Measurements from ENCODE around the gene KRTAP5-3.
A peak's percentile ranks its signal among the peaks of the same experiment; 100 is the strongest.

The KRTAP5-3 gene

DNA sequence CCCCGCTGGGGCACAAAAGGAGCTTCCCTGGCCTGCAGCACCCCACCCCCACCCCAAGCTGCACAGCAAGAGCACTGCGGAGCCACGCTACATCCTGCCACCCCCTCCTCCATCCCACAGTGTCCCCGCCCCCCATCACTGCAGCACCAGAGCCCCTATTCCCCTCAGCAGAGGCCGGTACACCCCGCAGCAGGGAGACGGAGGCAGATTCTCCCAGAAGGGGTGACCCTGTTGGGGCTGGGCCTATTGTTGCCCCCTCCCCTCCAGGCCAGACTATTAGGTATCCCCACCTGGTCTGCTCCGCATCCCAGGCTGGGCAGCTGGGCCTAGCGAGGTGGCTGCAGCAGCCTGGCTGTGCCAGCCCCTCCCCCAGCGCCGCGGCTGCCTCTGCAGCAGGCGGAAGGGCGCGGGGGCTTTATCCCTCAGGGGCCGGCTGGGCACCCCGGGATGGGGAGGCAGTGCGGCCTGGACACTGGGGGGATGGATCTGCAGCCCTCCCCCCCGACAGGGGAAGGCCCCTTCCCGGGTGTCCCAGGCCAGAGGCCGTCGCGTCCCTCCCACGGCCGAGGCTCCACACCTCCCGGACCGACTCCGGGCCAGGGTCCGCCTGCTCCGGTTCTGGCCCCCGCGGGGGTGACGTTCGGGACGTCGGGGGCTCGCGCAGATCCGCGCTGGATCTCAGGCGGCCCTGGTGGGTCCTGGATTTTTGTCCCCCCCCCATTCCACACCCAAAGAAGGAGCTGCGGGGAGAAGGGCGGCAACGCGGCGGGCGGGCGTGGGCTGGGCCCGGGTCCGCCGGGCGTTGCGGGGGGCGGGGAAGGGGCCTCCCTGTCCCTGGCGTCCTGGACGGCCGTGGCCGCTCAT, 37.1 kb downstream of the KRTAP5-3 start:
- H3K27ac ChIP-seq (ENCODE audit: insufficient read depth, low read depth, low read length, poor library complexity, severe bottlenecking): no peak overlapping the region
- H3K4me1 ChIP-seq (ENCODE audit: control insufficient read depth, insufficient read depth, low read length): peaks cover 18% of the 10 kb centered on the region
- no peaks in the 10 kb centered on the region for H3K36me3 ChIP-seq (ENCODE audit: control insufficient read depth, insufficient read depth, low read length)
- H3K9me3 ChIP-seq (ENCODE audit: control insufficient read depth, low read length): no peaks in the 10 kb centered on the region
- peaks cover 71% of the 10 kb centered on the region for H3K27me3 ChIP-seq (ENCODE audit: control insufficient read depth, insufficient read depth, low read length, poor library complexity, severe bottlenecking)
- WGBS, 2 experiments: 3% methylated on average over 58 of the region's 58 CpGs
- peak overlapping the region; percentile 27 for H3K4me3 ChIP-seq (ENCODE audit: insufficient read depth, low read depth, low read length)

DNA sequence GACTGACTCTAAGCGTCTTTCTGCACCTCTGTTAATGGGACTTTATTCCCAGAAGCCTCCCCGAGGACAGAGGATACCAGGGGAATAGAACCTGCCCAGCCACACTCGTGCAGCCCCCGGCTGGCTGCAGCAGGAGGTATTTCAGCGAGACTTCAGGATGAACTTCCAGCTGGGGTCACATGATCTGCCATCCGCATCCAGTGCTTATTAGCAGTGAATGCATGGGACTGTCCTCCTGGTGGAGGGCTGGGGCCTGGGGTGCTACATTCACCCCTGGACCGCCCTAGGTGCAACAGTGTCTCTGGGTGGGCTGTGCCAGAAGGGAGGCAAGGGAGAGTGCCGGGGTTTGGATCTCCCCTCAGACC, 37.8 kb downstream of the KRTAP5-3 start:
- Histone ChIP-seq H3K4me3 (ENCODE audit: insufficient read depth, low read depth, low read length) (no peak overlapping the region), H3K36me3 (ENCODE audit: control insufficient read depth, insufficient read depth, low read length) (no peaks in the 10 kb centered on the region), H3K9me3 (ENCODE audit: control insufficient read depth, low read length) (no peaks in the 10 kb centered on the region), H3K4me1 (ENCODE audit: control insufficient read depth, insufficient read depth, low read length) (peaks cover 18% of the 10 kb centered on the region), H3K27me3 (ENCODE audit: control insufficient read depth, insufficient read depth, low read length, poor library complexity, severe bottlenecking) (peaks cover 67% of the 10 kb centered on the region), H3K27ac (ENCODE audit: insufficient read depth, low read depth, low read length, poor library complexity, severe bottlenecking) (no peak overlapping the region)
- 62 to 64% methylated on average over 8 of the region's 8 CpGs for WGBS, 2 experiments

DNA sequence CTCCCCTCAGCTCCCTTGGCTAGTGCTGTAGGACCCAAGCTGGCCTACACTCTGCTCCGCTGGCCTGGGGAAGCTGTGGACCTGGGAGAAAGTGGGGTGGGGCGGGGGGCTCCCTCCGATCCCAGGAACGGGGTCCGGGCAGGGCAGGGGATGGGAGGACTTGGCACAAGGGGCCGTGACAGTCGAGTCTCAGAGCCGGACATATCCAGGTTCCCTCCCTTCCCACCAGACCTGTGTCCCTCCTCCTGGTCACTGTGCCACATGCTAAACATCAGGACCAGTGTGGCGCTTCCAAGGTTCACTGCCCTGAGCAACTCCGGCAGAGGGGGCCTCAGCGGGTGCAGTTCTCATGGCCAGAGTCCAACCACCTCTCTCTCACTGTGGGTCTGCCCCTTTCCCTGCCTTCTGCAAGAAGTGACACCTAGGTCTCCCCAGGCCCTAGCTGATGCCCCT, 38.2 kb downstream of the KRTAP5-3 start:
- no peaks in the 10 kb centered on the region for H3K9me3 ChIP-seq (ENCODE audit: control insufficient read depth, low read length)
- peaks cover 62% of the 10 kb centered on the region for H3K27me3 ChIP-seq (ENCODE audit: control insufficient read depth, insufficient read depth, low read length, poor library complexity, severe bottlenecking)
- no peak overlapping the region for H3K27ac ChIP-seq (ENCODE audit: insufficient read depth, low read depth, low read length, poor library complexity, severe bottlenecking)
- H3K4me1 ChIP-seq (ENCODE audit: control insufficient read depth, insufficient read depth, low read length): peaks cover 18% of the 10 kb centered on the region
- WGBS, 2 experiments: 86 to 87% methylated on average over 11 of the region's 11 CpGs
- H3K4me3 ChIP-seq (ENCODE audit: insufficient read depth, low read depth, low read length): no peak overlapping the region
- H3K36me3 ChIP-seq (ENCODE audit: control insufficient read depth, insufficient read depth, low read length): no peaks in the 10 kb centered on the region

DNA sequence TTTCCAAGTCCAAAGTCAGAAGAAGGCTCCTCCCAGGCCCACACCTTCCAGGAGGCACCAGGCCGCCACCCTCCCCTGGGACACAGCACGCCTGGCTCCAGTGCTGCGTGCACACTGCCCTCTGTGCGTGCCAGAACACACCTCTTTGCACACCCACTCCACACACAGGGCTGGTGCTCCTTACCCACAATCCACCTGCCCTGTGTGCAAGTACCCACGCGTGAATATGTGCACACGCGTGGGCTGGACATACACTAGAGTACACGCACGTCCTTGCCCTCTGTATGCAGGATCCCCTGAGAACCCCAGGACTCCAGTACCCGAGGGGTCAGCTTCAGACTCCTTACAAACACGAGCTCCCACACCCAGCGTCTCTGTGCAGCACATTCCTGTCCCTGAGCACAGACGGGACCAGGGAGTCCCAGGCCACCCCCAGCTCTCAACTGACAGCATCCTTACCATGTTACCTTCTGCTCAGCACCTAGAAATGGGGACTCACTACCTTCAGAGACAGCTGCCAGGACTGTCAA, 38.9 kb downstream of the KRTAP5-3 start:
- Histone ChIP-seq H3K4me3 (ENCODE audit: insufficient read depth, low read depth, low read length) (no peak overlapping the region), H3K4me1 (ENCODE audit: control insufficient read depth, insufficient read depth, low read length) (peaks cover 21% of the 10 kb centered on the region), H3K36me3 (ENCODE audit: control insufficient read depth, insufficient read depth, low read length) (no peaks in the 10 kb centered on the region), H3K9me3 (ENCODE audit: control insufficient read depth, low read length) (no peaks in the 10 kb centered on the region), H3K27ac (ENCODE audit: insufficient read depth, low read depth, low read length, poor library complexity, severe bottlenecking) (no peak overlapping the region), H3K27me3 (ENCODE audit: control insufficient read depth, insufficient read depth, low read length, poor library complexity, severe bottlenecking) (peaks cover 55% of the 10 kb centered on the region)
- 86 to 87% methylated on average over 14 of the region's 14 CpGs for WGBS, 2 experiments

DNA sequence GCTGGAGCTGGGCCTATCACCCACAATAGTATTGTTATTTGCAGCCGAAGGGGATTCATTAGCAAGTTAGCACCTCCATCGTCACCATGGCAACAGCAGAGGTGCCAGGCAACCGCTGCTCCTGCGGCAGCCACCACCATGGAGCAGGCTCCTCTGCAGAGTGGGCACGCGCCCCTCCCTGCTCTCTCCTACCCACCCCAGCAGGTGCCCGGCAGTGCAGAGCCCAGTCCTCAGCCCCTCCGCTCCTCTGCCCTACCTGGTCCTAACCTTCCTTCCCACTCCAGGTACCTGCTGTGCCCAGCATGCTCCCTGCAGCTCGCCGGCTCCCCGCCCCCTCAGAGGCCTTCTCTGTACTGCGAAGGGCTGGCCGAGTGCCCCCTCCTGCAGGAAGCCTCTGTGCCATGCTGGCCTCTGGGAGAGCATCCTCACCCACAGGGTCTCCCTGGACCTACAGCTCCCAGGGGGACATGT, 39.8 kb downstream of the KRTAP5-3 start:
- H3K4me3 ChIP-seq (ENCODE audit: insufficient read depth, low read depth, low read length): no peak overlapping the region
- H3K9me3 ChIP-seq (ENCODE audit: control insufficient read depth, low read length): no peaks in the 10 kb centered on the region
- no peaks in the 10 kb centered on the region for H3K36me3 ChIP-seq (ENCODE audit: control insufficient read depth, insufficient read depth, low read length)
- peaks cover 47% of the 10 kb centered on the region for H3K27me3 ChIP-seq (ENCODE audit: control insufficient read depth, insufficient read depth, low read length, poor library complexity, severe bottlenecking)
- peaks cover 19% of the 10 kb centered on the region for H3K4me1 ChIP-seq (ENCODE audit: control insufficient read depth, insufficient read depth, low read length)
- 15% methylated on average over 13 of the region's 13 CpGs for WGBS, 2 experiments
- no peak overlapping the region for H3K27ac ChIP-seq (ENCODE audit: insufficient read depth, low read depth, low read length, poor library complexity, severe bottlenecking)

DNA sequence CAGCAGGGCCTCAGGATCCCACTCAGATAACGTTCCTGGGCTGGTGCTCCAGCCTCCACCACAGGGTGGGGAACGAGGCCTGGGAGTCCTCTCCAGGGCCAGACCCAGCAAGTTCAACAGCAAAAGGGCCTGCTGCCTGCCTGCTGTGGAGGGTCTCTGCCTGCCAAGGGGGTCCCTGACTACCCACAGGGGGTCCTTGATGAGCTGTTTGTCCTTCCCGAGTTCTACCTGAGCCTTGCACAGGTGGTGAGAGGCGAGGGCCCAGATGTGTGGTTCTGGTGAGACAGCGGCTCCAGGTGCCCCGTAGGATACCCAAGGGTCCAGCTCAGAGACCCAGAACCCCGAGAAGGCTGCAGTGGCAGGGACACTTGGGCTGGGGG, 40.6 kb downstream of the KRTAP5-3 start:
- no peaks in the 10 kb centered on the region for H3K9me3 ChIP-seq (ENCODE audit: control insufficient read depth, low read length)
- H3K4me1 ChIP-seq (ENCODE audit: control insufficient read depth, insufficient read depth, low read length): peaks cover 15% of the 10 kb centered on the region
- 88% methylated on average over 7 of the region's 7 CpGs for WGBS, 2 experiments
- no peaks in the 10 kb centered on the region for H3K36me3 ChIP-seq (ENCODE audit: control insufficient read depth, insufficient read depth, low read length)
- no peak overlapping the region for H3K27ac ChIP-seq (ENCODE audit: insufficient read depth, low read depth, low read length, poor library complexity, severe bottlenecking)
- no peak overlapping the region for H3K4me3 ChIP-seq (ENCODE audit: insufficient read depth, low read depth, low read length)
- H3K27me3 ChIP-seq (ENCODE audit: control insufficient read depth, insufficient read depth, low read length, poor library complexity, severe bottlenecking): peaks cover 39% of the 10 kb centered on the region

DNA sequence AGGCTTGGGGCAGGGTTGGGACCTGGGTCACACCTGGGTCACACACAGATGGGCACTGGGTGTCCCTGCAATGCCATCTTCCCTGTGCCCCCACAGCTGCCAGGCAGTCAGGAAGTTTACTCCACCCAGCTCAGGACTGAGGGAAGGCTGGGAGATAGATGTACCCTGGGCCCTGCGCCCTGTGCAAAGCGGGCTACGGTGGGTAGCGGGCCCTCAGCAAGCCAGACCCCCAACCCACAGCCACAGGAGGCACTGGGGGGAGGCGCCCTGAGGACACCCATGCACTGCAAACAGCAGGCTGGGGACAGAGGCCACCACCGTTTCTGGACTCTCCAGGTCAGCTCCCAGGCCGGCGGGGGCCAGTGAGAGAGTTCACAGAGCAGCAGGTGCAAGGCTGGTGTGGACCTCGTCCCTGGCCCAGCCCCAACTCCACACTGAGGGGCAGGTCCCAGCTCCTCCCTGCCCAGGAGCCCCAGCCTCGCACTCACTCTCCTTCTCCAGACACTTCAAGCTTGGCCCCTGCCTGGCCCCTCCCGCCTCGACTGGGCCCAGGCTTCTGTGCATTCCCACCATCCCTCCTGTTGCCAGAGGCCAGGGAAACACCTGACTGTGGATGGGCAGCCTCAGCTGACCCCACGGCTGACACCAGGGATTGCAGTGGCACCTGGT, 41.1 kb downstream of the KRTAP5-3 start:
- 87% methylated on average over 13 of the region's 13 CpGs for WGBS, 2 experiments
- Histone ChIP-seq H3K4me3 (ENCODE audit: insufficient read depth, low read depth, low read length) (no peak overlapping the region), H3K27ac (ENCODE audit: insufficient read depth, low read depth, low read length, poor library complexity, severe bottlenecking) (no peak overlapping the region), H3K9me3 (ENCODE audit: control insufficient read depth, low read length) (no peaks in the 10 kb centered on the region), H3K36me3 (ENCODE audit: control insufficient read depth, insufficient read depth, low read length) (no peaks in the 10 kb centered on the region), H3K4me1 (ENCODE audit: control insufficient read depth, insufficient read depth, low read length) (peaks cover 12% of the 10 kb centered on the region), H3K27me3 (ENCODE audit: control insufficient read depth, insufficient read depth, low read length, poor library complexity, severe bottlenecking) (peaks cover 34% of the 10 kb centered on the region)

DNA sequence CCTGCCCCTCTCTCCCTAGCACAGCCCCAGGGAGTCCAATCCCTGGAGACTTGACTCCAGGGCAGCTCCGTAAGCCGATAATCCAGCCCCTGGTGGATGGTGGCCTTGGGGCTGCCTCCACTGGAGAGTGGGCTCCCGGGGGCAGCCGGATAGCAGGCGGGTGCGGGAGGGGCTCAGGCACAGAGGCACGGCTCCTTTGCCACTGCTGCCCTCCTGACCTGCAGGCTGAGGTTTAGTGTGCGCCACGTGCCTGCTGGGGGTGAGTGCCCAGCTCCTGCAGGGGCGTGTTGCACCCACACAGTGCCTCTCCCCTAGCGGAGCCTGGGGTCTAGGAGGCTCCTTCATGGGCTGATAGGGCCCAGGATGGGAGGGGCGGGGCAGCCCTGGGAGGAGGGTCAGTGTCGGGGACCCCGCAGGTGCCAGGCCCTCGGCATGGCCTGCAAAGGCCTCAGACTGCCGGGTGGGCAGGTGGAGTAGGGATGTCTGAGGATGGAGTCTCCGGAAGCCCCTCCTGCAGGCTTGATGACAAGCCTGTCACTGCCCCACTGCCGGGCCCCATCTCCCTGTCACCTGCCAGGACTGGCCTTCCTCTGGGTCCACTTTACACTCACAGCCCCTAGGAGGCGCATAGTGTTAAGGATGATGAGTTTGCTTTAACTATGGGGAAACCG, 41.7 kb downstream of the KRTAP5-3 start:
- Histone ChIP-seq H3K4me3 (ENCODE audit: insufficient read depth, low read depth, low read length) (no peak overlapping the region), H3K9me3 (ENCODE audit: control insufficient read depth, low read length) (no peaks in the 10 kb centered on the region), H3K36me3 (ENCODE audit: control insufficient read depth, insufficient read depth, low read length) (no peaks in the 10 kb centered on the region), H3K27me3 (ENCODE audit: control insufficient read depth, insufficient read depth, low read length, poor library complexity, severe bottlenecking) (peaks cover 31% of the 10 kb centered on the region), H3K4me1 (ENCODE audit: control insufficient read depth, insufficient read depth, low read length) (peaks cover 12% of the 10 kb centered on the region), H3K27ac (ENCODE audit: insufficient read depth, low read depth, low read length, poor library complexity, severe bottlenecking) (no peak overlapping the region)
- WGBS, 2 experiments: 89 to 94% methylated on average over 20 of the region's 20 CpGs

DNA sequence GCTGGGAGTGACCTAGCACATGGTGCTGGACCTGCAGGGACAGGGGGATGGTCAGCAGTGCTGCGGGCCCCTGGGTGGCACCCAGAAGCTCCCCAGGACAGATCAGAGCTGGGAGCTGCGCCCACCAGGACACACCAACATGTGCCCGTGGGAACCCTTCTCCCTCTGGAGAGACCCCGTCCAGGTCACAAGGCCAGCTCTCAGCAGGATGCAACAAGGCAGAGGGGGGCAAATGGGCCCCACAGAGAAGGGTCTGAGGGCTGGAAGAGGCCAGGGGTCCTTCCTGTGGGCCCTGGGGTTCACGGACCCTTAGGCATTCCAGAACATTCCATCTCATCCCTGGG, 42.4 kb downstream of the KRTAP5-3 start:
- no peaks in the 10 kb centered on the region for H3K36me3 ChIP-seq (ENCODE audit: control insufficient read depth, insufficient read depth, low read length)
- no peak overlapping the region for H3K27ac ChIP-seq (ENCODE audit: insufficient read depth, low read depth, low read length, poor library complexity, severe bottlenecking)
- no peak overlapping the region for H3K4me3 ChIP-seq (ENCODE audit: insufficient read depth, low read depth, low read length)
- WGBS, 2 experiments: 91 to 92% methylated on average over 5 of the region's 5 CpGs
- peaks cover 25% of the 10 kb centered on the region for H3K27me3 ChIP-seq (ENCODE audit: control insufficient read depth, insufficient read depth, low read length, poor library complexity, severe bottlenecking)
- H3K9me3 ChIP-seq (ENCODE audit: control insufficient read depth, low read length): no peaks in the 10 kb centered on the region
- H3K4me1 ChIP-seq (ENCODE audit: control insufficient read depth, insufficient read depth, low read length): peaks cover 12% of the 10 kb centered on the region
